HG03045 (cell line): ENCODE results near the gene SECTM1.
"Not testable (repeated sequence)": the region's sequence is repeated elsewhere in the genome, so short reads cannot be mapped to it uniquely, and the experiment has no call there.

Experiments used
- ATAC-seq: cut with Tn5 transposase; IDR thresholded peaks from one replicate; pipeline ENCODE4 v1.9.1; 2021; ENCODE audit warnings: mild to moderate bottlenecking, moderate library complexity; ENCODE audit not compliant: unreplicated experiment

SECTM1 gene

DNA sequence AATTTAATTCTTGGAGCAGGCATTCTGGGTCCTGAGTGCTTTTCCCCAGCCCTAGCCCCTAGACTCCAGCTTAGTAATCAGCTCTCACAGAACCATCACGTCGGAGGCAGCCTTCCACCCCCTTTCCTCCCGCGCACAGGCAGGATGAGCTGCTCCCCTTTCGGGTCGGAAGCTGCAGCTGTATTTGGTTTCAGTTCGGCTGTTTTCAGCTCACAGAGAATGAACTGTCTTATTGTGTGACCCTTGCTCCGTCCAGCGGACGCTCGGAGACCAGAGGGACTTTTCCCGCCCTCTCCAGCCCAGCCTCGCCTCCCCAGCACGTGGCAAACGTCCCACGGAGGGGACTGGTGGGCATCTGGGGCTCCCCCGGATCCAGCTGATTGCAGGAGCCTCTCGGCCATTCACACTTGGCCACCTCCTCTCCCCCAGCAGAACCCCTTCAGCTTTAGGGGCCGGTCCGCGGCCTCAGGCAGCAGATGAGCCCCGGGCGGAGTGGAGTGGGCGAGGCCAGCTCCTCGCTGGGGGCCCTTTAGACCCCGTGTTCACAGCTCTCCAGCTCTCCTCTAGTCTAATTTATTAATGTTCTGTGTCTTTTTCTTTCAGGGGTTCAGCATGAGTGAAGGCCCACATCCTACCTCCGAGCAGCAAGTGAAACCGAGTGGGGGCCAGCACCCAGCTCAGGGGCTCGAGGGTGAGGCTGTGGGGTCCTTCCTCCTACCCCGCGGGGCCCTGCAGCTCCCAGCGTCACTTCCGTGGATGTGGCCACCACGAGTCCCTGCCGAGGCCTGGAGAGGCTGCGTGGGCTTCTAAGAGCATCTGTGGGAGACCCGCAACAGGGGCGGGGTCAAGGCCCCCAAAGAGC, 37.1 kb upstream of the SECTM1 start:
- ATAC-seq, result no peak

DNA sequence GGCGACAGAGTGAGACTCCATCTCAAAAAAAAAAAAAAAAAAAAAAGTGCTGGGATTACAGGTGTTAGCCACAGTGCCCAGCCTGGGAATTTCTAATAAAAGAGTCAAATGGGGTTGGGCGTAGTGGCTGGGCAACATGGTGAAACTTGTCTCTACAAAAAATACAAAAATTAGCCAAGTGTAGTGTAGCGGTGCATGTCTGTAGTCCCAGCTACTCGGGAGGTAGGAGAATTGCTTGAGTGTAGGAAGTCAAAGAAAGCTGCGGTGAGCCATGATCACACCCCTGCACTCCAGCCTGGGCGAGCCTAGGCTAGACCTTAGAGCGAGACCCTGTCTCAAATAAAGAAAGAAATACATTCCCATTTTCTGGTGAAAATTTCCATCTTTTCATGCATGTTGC, 35.6 kb upstream of the SECTM1 start:
- no peak for ATAC-seq

GRCh38 chr17:82367724-82368524, 34.4 kb upstream of the SECTM1 start:
- no peak for ATAC-seq

DNA sequence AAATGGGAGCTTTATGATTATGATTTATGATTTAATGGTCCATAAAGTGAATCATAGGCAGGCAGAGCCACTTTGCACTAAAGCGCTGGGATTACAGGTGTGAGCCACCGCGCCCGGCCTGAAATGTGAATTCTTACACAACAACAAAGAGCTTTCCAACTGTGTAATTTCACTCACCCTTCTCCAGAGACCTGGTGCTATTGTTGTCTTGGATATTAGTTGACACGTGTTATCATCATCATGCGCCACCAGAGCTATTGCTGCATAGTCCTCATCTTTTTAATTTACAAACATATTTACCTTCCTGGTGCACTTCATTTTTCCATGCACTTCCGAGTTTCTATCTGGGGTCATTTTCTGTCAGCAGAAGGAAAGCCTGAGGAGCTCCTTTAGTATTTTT, 33.2 kb upstream of the SECTM1 start:
- no peak for ATAC-seq

DNA sequence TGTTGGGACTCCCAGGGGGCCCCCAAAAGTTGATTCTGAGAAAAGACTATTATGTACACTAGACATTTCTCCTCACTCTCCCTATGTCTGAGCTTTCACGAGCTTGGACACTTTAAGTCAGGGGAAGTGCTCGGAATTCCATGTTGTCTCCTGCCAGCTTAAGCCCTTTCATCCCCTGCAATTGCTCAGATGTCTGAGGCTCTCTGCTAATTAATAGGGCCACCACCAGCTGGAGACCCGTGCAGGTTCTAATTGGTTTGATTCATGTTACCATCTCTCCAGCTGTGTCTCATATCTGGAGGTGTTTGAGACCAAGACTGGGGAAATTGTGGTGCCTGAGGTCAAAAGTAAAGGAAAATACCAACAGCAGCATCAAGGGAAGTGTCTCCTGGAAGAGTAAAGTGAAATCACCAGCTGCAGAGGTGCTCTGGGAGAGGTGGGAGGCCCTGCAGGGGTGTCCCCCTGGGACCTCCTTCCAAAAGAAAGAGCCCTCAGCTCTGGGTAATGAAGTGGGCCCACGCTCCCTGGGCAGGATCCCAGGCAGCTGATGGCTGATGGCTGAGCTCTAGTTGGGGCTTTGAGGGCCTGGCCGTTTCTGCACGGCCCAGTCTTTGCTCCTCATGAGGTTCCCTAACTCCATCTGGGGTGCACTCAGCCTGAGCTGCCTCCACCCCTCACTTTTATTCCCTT, 32.2 kb upstream of the SECTM1 start:
- ATAC-seq, result no peak

DNA sequence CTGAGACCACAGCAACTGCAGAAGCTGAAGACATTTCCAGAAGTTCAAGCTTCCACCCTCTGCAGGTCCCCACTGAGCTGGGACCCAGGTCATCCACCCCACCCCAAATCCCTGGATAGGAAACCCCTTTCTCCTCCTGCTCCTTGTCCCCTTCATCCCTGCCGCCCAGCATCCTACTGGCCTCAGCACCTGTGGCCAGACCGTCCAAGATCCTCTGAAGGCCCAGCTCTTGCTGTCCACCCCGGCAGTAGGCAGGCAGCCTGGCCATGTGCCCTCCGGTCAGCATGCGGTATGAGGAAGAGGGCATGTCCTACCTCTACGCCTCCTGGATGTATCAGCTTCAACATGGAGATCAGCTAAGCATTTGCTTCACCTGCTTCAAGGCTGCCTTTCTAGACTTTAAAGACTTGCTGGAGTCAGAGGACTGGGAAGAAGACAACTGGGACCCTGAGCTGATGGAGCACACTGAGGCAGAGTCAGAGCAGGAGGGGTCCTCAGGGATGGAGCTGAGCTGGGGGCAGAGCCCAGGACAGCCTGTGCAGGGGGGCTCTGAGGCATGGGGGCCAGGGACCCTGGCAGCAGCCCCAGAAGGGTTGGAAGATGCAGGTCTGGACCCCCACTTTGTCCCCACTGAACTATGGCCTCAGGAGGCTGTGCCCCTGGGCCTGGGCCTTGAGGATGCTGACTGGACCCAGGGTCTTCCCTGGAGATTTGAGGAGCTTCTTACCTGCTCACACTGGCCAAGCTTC, 28.5 kb upstream of the SECTM1 start:
- no peak for ATAC-seq

- not testable (repeated sequence) for ATAC-seq
Observed at GRCh38 chr17:82359451-82360074, 26.0 kb upstream of the SECTM1 start.

GRCh38 chr17:82358465-82359350, 25.1 kb upstream of the SECTM1 start, which contains the start of gene TEX19:
TEX19 (plus strand) TSS chr17:82359247; CDS start chr17:82362151, 2,904 bp downstream.
- no peak for ATAC-seq

DNA sequence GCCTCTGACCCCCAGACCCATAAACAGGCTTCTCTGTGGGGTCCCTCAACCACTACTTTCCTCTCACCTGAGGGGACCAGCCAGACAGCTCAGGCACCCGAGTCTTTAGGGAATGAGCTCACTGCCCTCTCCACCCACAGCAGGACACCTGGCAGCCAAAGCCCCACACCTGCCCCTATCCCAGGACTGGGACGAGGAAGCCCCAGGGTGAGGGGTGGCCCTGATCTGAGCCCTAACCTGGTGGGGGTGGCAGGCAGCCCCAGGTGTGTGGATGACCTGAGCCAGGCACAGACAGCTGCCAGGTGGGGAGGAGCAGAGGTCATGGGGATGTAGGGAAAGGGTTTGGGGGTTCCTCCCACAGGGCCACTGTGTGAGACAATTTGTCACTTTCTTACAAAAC, 23.8 kb upstream of the SECTM1 start:
- no peak for ATAC-seq

- no peak for ATAC-seq
Observed at GRCh38 chr17:82356845-82357355, 23.3 kb upstream of the SECTM1 start.

- ATAC-seq, result no peak
Observed at GRCh38 chr17:82355770-82356427, 22.3 kb upstream of the SECTM1 start.

DNA sequence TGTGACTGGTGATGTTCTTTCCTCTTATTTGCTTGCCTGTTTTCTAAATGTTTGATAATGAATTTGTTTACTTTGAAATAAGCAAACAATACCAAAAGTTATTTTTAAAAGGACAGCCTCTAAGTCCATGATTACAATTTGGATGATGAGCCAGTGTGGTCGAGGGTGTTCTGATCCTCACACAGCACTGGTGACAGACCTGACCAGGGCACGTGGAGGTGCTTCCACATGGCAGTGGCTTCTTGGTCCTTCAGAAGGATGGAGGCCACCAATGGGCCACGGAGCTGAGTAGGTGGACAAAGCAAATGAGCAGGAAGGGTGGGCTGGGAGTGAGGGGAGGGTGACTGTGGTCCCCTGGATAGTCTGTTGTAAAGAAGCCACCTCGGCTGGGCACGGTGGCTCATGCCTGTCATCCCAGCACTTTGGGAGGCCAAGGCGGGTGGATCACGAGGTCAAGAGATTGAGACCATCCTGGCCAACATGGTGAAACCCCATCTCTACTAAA, 21.3 kb upstream of the SECTM1 start:
- no peak for ATAC-seq

- no peak for ATAC-seq
Observed at GRCh38 chr17:82353484-82353883, 19.9 kb upstream of the SECTM1 start.

- peak; percentile 49 for ATAC-seq
Observed at GRCh38 chr17:82351713-82352488, 18.3 kb upstream of the SECTM1 start.

DNA sequence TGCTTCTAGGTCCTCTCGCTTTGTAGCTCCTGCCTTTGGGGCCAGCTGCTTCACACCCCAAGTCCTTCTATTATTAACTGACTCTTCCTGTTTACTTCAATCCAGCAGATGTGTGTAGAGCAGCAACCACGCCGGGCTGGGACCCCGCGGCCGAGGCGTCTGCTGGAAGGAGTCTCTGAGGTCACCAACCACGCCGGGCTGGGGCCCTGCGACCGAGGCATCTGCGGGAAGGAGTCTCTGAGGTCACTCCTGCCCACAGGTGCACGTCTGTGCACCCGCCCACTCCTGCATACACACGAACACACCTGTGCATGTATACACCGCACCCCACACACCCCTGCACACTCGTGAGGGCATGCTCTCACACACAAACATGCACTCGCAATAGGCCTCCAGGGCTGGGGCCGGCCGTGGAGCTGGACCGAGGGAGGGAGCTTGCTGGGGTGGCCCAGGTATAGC, 17.7 kb upstream of the SECTM1 start:
- no peak for ATAC-seq

GRCh38 chr17:82350182-82351030, 16.8 kb upstream of the SECTM1 start:
- ATAC-seq, result no peak
